C4-2B (cell line): ENCODE results near the gene ANXA3.

Experiments used
- H3K27ac ChIP-seq: fragments of 450-650 bp; 2 replicates; pipeline ENCODE4 v1.5.1; 2017
- ZFX ChIP-seq: fragments of 450-650 bp; IDR thresholded peaks from 2 replicates; pipeline ENCODE4 v1.6.1; 2017
- TF ChIP-seq, protein P1 (sequence below): fragments of 450-650 bp; conservative IDR thresholded peaks from 2 replicates; pipeline ENCODE4 v1.5.1; 2017; ENCODE audit warnings: mild to moderate bottlenecking

ANXA3 gene

DNA sequence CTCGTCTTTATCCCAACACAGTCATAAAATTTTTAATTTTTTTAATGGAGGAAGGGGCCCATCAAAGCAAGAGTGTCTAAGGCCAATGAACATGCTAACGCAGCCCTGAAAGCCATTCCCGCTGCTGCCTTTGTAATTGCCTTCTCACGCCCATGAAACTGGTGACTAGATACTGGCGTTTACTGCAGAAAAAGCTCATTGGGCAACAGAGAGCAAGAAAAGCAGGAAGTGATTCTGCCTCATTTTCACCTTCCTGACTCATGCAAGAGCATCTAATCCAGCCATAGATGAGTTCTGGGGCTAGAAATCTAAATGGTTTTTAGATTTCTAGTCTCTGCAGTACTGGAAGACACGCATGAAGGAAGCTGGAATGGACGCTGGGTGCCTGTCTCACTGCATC, 72.5 kb downstream of the ANXA3 start:
- TF ChIP-seq, protein P1, sequence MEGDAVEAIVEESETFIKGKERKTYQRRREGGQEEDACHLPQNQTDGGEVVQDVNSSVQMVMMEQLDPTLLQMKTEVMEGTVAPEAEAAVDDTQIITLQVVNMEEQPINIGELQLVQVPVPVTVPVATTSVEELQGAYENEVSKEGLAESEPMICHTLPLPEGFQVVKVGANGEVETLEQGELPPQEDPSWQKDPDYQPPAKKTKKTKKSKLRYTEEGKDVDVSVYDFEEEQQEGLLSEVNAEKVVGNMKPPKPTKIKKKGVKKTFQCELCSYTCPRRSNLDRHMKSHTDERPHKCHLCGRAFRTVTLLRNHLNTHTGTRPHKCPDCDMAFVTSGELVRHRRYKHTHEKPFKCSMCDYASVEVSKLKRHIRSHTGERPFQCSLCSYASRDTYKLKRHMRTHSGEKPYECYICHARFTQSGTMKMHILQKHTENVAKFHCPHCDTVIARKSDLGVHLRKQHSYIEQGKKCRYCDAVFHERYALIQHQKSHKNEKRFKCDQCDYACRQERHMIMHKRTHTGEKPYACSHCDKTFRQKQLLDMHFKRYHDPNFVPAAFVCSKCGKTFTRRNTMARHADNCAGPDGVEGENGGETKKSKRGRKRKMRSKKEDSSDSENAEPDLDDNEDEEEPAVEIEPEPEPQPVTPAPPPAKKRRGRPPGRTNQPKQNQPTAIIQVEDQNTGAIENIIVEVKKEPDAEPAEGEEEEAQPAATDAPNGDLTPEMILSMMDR: no peak
- no peak for TF ChIP-seq ZFX
- H3K27ac ChIP-seq: no peak overlapping the region

DNA sequence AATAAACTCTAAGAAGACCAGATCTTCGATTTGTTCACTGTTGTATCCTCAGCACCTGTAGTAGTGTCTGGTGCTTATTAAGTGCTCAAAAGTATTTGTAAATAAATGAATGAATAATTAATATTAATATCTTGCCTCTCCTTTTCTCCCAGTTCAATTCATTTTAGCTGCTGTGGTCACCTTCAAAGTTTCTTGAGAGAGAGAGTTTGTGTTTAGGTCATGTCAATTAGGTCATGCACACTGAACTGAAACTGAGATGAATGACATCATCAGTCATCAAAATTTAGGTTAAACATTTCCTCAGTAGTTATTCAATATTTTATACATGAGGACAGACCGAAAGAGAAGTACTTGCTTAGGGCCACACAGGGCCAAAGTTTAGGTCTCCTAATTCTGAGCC, 73.5 kb downstream of the ANXA3 start:
- no peak overlapping the region for H3K27ac ChIP-seq
- no peak for TF ChIP-seq ZFX
- TF ChIP-seq, protein P1: no peak

GRCh38 chr4:78627046-78627965, 75.7 kb downstream of the ANXA3 start:
- no peak overlapping the region for H3K27ac ChIP-seq
- TF ChIP-seq, protein P1: no peak
- TF ChIP-seq ZFX: no peak

- H3K27ac ChIP-seq: no peak overlapping the region
- TF ChIP-seq, protein P1: no peak
- no peak for TF ChIP-seq ZFX
Measured at GRCh38 chr4:78627966-78628678, 76.6 kb downstream of the ANXA3 start.

GRCh38 chr4:78629991-78630541, 78.5 kb downstream of the ANXA3 start:
- TF ChIP-seq, protein P1: no peak
- TF ChIP-seq ZFX: no peak

DNA sequence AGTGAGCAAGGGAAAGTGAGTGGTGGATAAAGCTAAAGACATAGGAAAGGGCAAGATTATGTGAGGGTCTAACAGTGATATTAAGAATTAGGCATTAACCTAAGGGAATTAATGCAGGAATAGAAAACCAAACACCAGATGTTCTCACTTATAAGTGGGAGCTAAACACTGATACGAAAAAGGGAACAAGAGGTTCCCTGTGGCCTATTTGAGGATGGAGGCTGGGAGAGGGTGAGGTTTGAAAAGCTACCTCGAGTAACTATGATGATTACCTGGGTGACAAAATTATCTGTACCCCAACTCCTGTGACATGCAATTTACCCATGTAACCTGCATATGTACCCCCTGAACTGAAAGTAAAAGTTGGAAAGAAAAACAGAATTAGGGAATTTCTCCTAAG, 79.0 kb downstream of the ANXA3 start:
- no peak for TF ChIP-seq ZFX
- no peak overlapping the region for H3K27ac ChIP-seq

More at GRCh38 chr4:78629991-78630541, 78.5 kb downstream of the ANXA3 start:
- no peak overlapping the region for H3K27ac ChIP-seq

DNA sequence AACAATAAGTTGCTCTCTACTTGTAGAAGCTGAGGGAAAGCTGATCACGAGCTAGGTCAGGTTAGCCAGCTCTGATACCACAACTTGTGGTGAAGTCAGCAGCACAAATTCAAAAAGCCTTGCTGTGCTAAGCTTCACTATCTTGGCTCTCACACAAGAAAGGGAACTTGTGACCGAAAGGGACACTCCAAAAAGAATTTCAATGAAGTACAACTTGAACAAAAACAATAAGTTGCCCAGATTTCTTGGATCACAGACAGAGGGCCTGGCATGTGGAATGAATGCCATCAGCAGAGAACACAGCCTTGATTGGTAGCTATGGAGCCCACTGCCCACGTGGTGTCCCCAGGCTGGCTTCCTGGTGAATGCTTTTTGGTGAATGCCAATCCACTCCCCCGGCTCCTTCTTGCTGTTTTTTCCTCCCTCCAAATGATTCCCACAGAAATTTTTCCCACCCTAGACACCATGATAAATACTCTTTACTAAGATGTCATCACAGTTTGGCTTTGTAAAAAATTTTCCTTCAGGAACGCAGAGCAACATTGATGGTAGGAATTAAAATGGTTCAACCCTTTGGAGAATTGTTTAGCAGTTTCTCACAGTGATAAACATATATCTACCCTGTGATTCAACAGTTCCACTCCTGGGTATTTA, 82.6 kb downstream of the ANXA3 start:
- no peak overlapping the region for H3K27ac ChIP-seq
- TF ChIP-seq, protein P1: no peak
- no peak for TF ChIP-seq ZFX
